Right atrium auricular region (tissue), 2 donors: Measurements from ENCODE around the gene ANKS1B. TPM values are rescaled to one million over a fixed set of nuclear protein-coding genes. Genes with fewer than 3 reads are reported as not detected.

Experiments
- DNase-seq: peaks from one replicate; pipeline ENCODE4 v3.0.0-alpha.2; 2019; ENCODE audit warnings: low spot score
- H3K27ac ChIP-seq, 2 donors: fragments of 200-600 bp; sonication (generic); 1 replicate in 1 of 2; 2 replicates in 1 of 2; pipeline ENCODE4 v1.5.1; 2016 to 2019
- H3K27me3 ChIP-seq, 2 donors: fragments of 200-600 bp; sonication (generic); one replicate each; pipeline versions ENCODE4 v1.5.1 to v1.6.0; 2017 to 2019
- H3K36me3 ChIP-seq: fragments of 200-600 bp; sonication (generic); one replicate; pipeline ENCODE4 v1.5.1; 2016
- H3K4me1 ChIP-seq, 2 donors: fragments of 200-600 bp; sonication (generic); one replicate each; pipeline versions ENCODE4 v1.5.1 to v1.6.0; 2017 to 2019
- H3K4me3 ChIP-seq, 2 donors: fragments of 200-600 bp; sonication (generic); 1 replicate in 1 of 2; 2 replicates in 1 of 2; pipeline ENCODE4 v1.5.1; 2017 to 2019; ENCODE audit warnings: mild to moderate bottlenecking in 1 of 2, moderate library complexity in 1 of 2
- H3K9me3 ChIP-seq, 2 donors: fragments of 200-600 bp; sonication (generic); one replicate each; pipeline ENCODE4 v1.5.1; 2019
- total RNA-seq, 2 donors: library from RNA; depleted of rRNA; stranded (reverse); fragments of >200 nt; gene quantifications; one replicate each; pipeline ENCODE4 v1.1.0, GENCODE V29; 2016
- TF ChIP-seq, protein P1 (sequence below), 2 donors: fragments of 200-600 bp; sonication (generic); IDR thresholded peaks; one replicate each; pipeline ENCODE4 v1.5.1; 2019; ENCODE audit warnings: antibody characterized with exemption in 2 of 2

The ANKS1B gene
- total RNA-seq, 2 donors from 2014 or later = 2.4 to 3.1 TPM

- peaks cover 0 to under 1% of the 10 kb centered on the region in 2 donors for H3K9me3 ChIP-seq
- no peak overlapping the region for H3K4me3 ChIP-seq
- DNase-seq = no peak
Observed at GRCh38 chr12:99759444-99759843, 225.3 kb downstream of the ANKS1B start.

GRCh38 chr12:99758997-99759396, 225.7 kb downstream of the ANKS1B start:
- TF ChIP-seq, protein P1, sequence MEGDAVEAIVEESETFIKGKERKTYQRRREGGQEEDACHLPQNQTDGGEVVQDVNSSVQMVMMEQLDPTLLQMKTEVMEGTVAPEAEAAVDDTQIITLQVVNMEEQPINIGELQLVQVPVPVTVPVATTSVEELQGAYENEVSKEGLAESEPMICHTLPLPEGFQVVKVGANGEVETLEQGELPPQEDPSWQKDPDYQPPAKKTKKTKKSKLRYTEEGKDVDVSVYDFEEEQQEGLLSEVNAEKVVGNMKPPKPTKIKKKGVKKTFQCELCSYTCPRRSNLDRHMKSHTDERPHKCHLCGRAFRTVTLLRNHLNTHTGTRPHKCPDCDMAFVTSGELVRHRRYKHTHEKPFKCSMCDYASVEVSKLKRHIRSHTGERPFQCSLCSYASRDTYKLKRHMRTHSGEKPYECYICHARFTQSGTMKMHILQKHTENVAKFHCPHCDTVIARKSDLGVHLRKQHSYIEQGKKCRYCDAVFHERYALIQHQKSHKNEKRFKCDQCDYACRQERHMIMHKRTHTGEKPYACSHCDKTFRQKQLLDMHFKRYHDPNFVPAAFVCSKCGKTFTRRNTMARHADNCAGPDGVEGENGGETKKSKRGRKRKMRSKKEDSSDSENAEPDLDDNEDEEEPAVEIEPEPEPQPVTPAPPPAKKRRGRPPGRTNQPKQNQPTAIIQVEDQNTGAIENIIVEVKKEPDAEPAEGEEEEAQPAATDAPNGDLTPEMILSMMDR (IDR thresholded peaks at IDR 0.05) = no peak
- Histone ChIP-seq H3K27me3 (no peaks in the 10 kb centered on the region), H3K9me3 (peaks cover 0 to 3% of the 10 kb centered on the region in 2 donors), H3K4me3 (no peak overlapping the region), H3K4me1 (no peaks in the 10 kb centered on the region), H3K27ac (no peak overlapping the region), H3K36me3 (no peaks in the 10 kb centered on the region)
- no peak for DNase-seq

More at GRCh38 chr12:99759444-99759843, 225.3 kb downstream of the ANKS1B start:
- no peaks in the 10 kb centered on the region for H3K27me3 ChIP-seq
- H3K36me3 ChIP-seq = no peaks in the 10 kb centered on the region
- no peaks in the 10 kb centered on the region for H3K4me1 ChIP-seq
- no peak overlapping the region for H3K27ac ChIP-seq
- TF ChIP-seq, protein P1 (IDR thresholded peaks at IDR 0.05) = no peak

DNA sequence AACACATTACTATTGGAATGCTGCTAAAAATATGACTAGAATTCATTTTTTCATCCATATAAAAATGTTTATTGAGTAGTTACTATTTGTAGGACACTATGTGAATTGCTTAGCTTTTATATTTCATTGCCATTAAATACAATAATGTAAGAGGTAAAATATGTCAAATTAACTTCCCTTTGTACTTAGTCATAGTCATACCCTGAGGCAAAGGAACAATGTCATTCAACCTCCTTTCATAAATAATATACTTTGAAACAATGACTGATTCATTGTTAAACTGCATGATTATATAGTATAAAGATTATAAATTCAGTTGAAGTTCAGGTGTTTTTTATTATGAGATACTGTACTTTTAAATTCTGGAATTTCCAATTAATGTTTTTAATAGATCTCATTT, 232.0 kb downstream of the ANKS1B start:
- DNase-seq = no peak
- peaks cover 0 to 9% of the 10 kb centered on the region in 2 donors for H3K9me3 ChIP-seq
- H3K27ac ChIP-seq = no peak overlapping the region
- H3K4me1 ChIP-seq = no peaks in the 10 kb centered on the region
- no peaks in the 10 kb centered on the region for H3K27me3 ChIP-seq
- H3K36me3 ChIP-seq = no peaks in the 10 kb centered on the region
- no peak overlapping the region for H3K4me3 ChIP-seq
- TF ChIP-seq, protein P1 (IDR thresholded peaks at IDR 0.05) = no peak

DNA sequence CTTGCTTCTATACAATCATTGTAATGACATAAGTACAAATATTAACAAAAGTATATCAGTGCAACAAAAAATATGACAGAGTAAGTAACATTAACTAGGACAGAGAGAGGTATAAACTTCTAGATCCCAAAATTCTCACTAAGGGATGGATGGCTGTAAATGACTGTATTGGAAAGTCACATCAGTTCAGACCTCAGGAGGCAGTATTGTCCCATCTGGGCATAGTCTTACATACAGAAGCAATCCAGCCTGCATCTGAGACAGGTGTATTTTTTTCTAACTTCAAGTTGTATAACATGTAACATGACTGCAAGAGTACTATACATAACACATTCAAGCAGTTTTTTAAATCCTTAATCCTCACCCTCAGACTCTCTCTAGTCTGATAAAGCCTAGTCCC, 238.2 kb downstream of the ANKS1B start:
- Histone ChIP-seq H3K4me3 (no peak overlapping the region), H3K27me3 (no peaks in the 10 kb centered on the region), H3K4me1 (no peaks in the 10 kb centered on the region), H3K27ac (no peak overlapping the region), H3K36me3 (no peaks in the 10 kb centered on the region), H3K9me3 (no peaks in the 10 kb centered on the region)
- no peak for DNase-seq
- TF ChIP-seq, protein P1 (IDR thresholded peaks at IDR 0.05) = no peak

- no peak for DNase-seq
- Histone ChIP-seq H3K27ac (no peak overlapping the region), H3K9me3 (no peaks in the 10 kb centered on the region), H3K4me1 (no peaks in the 10 kb centered on the region), H3K36me3 (no peaks in the 10 kb centered on the region), H3K4me3 (no peak overlapping the region), H3K27me3 (no peaks in the 10 kb centered on the region)
- TF ChIP-seq, protein P1 (IDR thresholded peaks at IDR 0.05) = no peak
Observed at GRCh38 chr12:99745895-99746294, 238.8 kb downstream of the ANKS1B start.

DNA sequence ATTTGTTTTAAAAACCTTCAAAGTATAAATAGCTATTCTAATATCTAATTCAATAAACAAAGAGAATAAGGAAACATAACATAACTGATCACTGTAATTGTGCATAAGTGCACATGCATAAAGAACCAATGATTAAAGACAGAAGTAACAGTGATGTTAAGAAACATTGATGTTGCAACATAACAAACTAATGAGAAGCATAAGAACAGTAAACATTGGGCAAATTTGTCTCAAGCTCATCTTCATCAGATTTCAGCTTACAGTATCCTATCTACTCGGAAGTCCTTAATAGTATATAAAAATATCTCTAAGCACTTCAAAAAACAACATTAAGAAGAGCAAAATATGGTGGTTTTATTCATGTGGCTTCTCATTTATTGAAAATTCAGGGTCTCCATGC, 239.6 kb downstream of the ANKS1B start:
- H3K27ac ChIP-seq = no peak overlapping the region
- TF ChIP-seq, protein P1 (IDR thresholded peaks at IDR 0.05) = no peak
- no peak overlapping the region for H3K4me3 ChIP-seq
- no peaks in the 10 kb centered on the region for H3K27me3 ChIP-seq
- no peaks in the 10 kb centered on the region for H3K4me1 ChIP-seq
- no peaks in the 10 kb centered on the region for H3K36me3 ChIP-seq
- no peaks in the 10 kb centered on the region for H3K9me3 ChIP-seq
- no peak for DNase-seq
